GM21786 (cell line): ENCODE data around the gene BPIFB1.

Source experiments
- ATAC-seq: cut with Tn5 transposase; IDR thresholded peaks from one replicate; pipeline ENCODE4 v1.9.1; 2021; ENCODE audit not compliant: unreplicated experiment

BPIFB1 gene

GRCh38 chr20:33272155-33272873 is 10.7 kb upstream of the BPIFB1 start:
- no peak for ATAC-seq

- no peak for ATAC-seq
Measured at GRCh38 chr20:33273117-33273851, 9.7 kb upstream of the BPIFB1 start.

- no peak for ATAC-seq
Measured at GRCh38 chr20:33275215-33275614, 7.8 kb upstream of the BPIFB1 start.

GRCh38 chr20:33275871-33276270 is 7.1 kb upstream of the BPIFB1 start:
- no peak for ATAC-seq

GRCh38 chr20:33276303-33277113 is 6.5 kb upstream of the BPIFB1 start:
- no peak for ATAC-seq

- no peak for ATAC-seq
Measured at GRCh38 chr20:33277471-33278441, 5.3 kb upstream of the BPIFB1 start.

GRCh38 chr20:33278700-33279099 is 4.3 kb upstream of the BPIFB1 start:
- no peak for ATAC-seq

GRCh38 chr20:33279261-33279910 is 3.6 kb upstream of the BPIFB1 start:
- no peak for ATAC-seq

GRCh38 chr20:33280000-33280680 is 2.9 kb upstream of the BPIFB1 start:
- no peak for ATAC-seq

- no peak for ATAC-seq
Measured at GRCh38 chr20:33280775-33281174, 2.2 kb upstream of the BPIFB1 start.

GRCh38 chr20:33281550-33282146 is 1.4 kb upstream of the BPIFB1 start:
- ATAC-seq = no peak

- ATAC-seq = no peak
Measured at GRCh38 chr20:33282196-33282934, 649 bp upstream of the BPIFB1 start.

GRCh38 chr20:33284284-33284683 is 1.3 kb downstream of the BPIFB1 start:
- ATAC-seq = no peak

GRCh38 chr20:33284937-33285336 is 1.9 kb downstream of the BPIFB1 start:
- ATAC-seq = no peak

GRCh38 chr20:33285861-33286495 is 3.0 kb downstream of the BPIFB1 start:
- ATAC-seq = no peak

- ATAC-seq = no peak
Measured at GRCh38 chr20:33287884-33288283, 4.9 kb downstream of the BPIFB1 start.

- no peak for ATAC-seq
Measured at GRCh38 chr20:33290852-33291251, 7.8 kb downstream of the BPIFB1 start.

- ATAC-seq = no peak
Measured at GRCh38 chr20:33291416-33291815, 8.4 kb downstream of the BPIFB1 start.
